HepG2 (cell line): ENCODE results near the gene PHRF1. TPM values are rescaled to one million over a fixed set of nuclear protein-coding genes. Genes with fewer than 3 reads are reported as not detected.

Source experiments
- ARHGAP35 ChIP-seq: sonication (generic); formaldehyde crosslinking; IDR thresholded peaks from 2 replicates; pipeline ENCODE4 v1.9.0; 2022; ENCODE audit warnings: mild to moderate bottlenecking, inconsistent platforms, moderate library complexity, missing genetic modification reagents, borderline replicate concordance
- ARID2 ChIP-seq: sonication (generic); formaldehyde crosslinking; IDR thresholded peaks from 2 replicates; pipeline ENCODE4 v1.8.1; 2022; ENCODE audit warnings: mild to moderate bottlenecking, missing genetic modification reagents, borderline replicate concordance
- ARID4A ChIP-seq: sonication (generic); formaldehyde crosslinking; IDR thresholded peaks from 2 replicates; pipeline ENCODE4 v1.5.0; 2020; ENCODE audit warnings: mild to moderate bottlenecking, missing genetic modification reagents, borderline replicate concordance
- BHLHE40 ChIP-seq: IDR thresholded peaks from 2 replicates; pipeline ENCODE4 v1.6.1; 2011; ENCODE audit warnings: low read length, improper control_type of control experiment
- CENPX ChIP-seq: sonication (generic); formaldehyde crosslinking; IDR thresholded peaks from 2 replicates; pipeline ENCODE4 v1.9.0; 2021; ENCODE audit warnings: mild to moderate bottlenecking, missing genetic modification reagents, moderate library complexity
- CHD2 ChIP-seq: IDR thresholded peaks from 2 replicates; pipeline ENCODE4 v1.6.1; 2011; ENCODE audit warnings: low read depth, low read length, improper control_type of control experiment
- DR1 ChIP-seq: sonication (generic); formaldehyde crosslinking; IDR thresholded peaks from 2 replicates; pipeline ENCODE4 v1.8.0; 2021; ENCODE audit warnings: mild to moderate bottlenecking, missing genetic modification reagents, inconsistent platforms
- EP300 ChIP-seq, 3 experiments: sonication (generic) in 1 of 3; formaldehyde crosslinking in 1 of 3; IDR thresholded peaks; 2 replicates each; pipeline versions ENCODE4 v1.5.1 to v1.6.1; 2011 to 2020; ENCODE audit warnings: low read depth in 2 of 3, low read length in 2 of 3, borderline replicate concordance in 1 of 3, improper control_type of control experiment in 1 of 3, mild to moderate bottlenecking in 1 of 3, missing genetic modification reagents in 1 of 3, moderate library complexity in 1 of 3
- KDM4B ChIP-seq: sonication (generic); formaldehyde crosslinking; IDR thresholded peaks from 2 replicates; pipeline ENCODE4 v1.4.0; 2020; ENCODE audit warnings: missing genetic modification reagents
- MAFK ChIP-seq, 2 experiments: IDR thresholded peaks in 1 of 2; conservative IDR thresholded peaks in 1 of 2; 2 replicates each; pipeline ENCODE4 v1.6.1; 2011; ENCODE audit warnings: improper control_type of control experiment in 2 of 2, low read length in 2 of 2
- NCOA2 ChIP-seq: sonication (generic); formaldehyde crosslinking; IDR thresholded peaks from 2 replicates; pipeline ENCODE4 v1.8.0; 2022; ENCODE audit warnings: inconsistent platforms
- PCBP1 ChIP-seq: fragments of 200-400 bp; formaldehyde crosslinking; IDR thresholded peaks from 2 replicates; pipeline ENCODE4 v1.6.1; 2017; ENCODE audit warnings: mild to moderate bottlenecking, low read depth, low read length, borderline replicate concordance
- PHF5A ChIP-seq: IDR thresholded peaks from one replicate; pipeline ENCODE4 v1.6.1; 2018; ENCODE audit warnings: low read depth, missing genetic modification reagents; ENCODE audit not compliant: unreplicated experiment
- SP5 ChIP-seq: IDR thresholded peaks from 2 replicates; pipeline ENCODE4 v1.6.1; 2016; ENCODE audit warnings: low read depth, borderline replicate concordance
- STAT5B ChIP-seq: sonication (generic); formaldehyde crosslinking; IDR thresholded peaks from 2 replicates; pipeline ENCODE4 v1.4.0; 2020; ENCODE audit warnings: missing genetic modification reagents
- TCF7L2 ChIP-seq: IDR thresholded peaks from 2 replicates; pipeline ENCODE4 v1.6.1; 2011; ENCODE audit warnings: mild to moderate bottlenecking, low read depth, low read length, moderate library complexity
- ZBTB37 ChIP-seq: sonication (generic); formaldehyde crosslinking; IDR thresholded peaks from 2 replicates; pipeline ENCODE4 v1.4.0; 2020; ENCODE audit warnings: mild to moderate bottlenecking, missing genetic modification reagents
- ZNF792 ChIP-seq: IDR thresholded peaks from 2 replicates; pipeline ENCODE4 v1.6.1; 2016
- polyA plus RNA-seq, 8 experiments: library from polyadenylated mRNA; depleted of rRNA in 3 of 8; stranded (reverse) in 7 of 8; unstranded in 1 of 8; fragments of >200 nt; fragmentation: Illumina TruSeq in 4 of 8; extraction: Trizol in 4 of 8; gene quantifications; 2 replicates each; pipeline versions ENCODE4 v1.2.1 to v1.2.3, GENCODE V29; 2011 to 2016; ENCODE audit warnings: low read depth in 4 of 8, missing spikeins in 1 of 8, mixed read lengths in 1 of 8; ENCODE audit not compliant: insufficient read depth in 1 of 8
- total RNA-seq, 5 experiments: library from RNA; depleted of rRNA; stranded (reverse); fragments of >200 nt; fragmentation: Illumina TruSeq; extraction: Trizol; gene quantifications; 2 replicates each; pipeline ENCODE4 v1.2.3, GENCODE V29; 2016; ENCODE audit warnings: low read depth in 1 of 5
- TF ChIP-seq, protein P1 (sequence below): sonication (generic); formaldehyde crosslinking; IDR thresholded peaks from 2 replicates; pipeline ENCODE4 v1.5.1; 2020; ENCODE audit warnings: missing genetic modification reagents, mild to moderate bottlenecking, borderline replicate concordance
- TF ChIP-seq, protein P2 (sequence below): sonication (generic); formaldehyde crosslinking; IDR thresholded peaks from 2 replicates; pipeline ENCODE4 v1.5.0; 2020; ENCODE audit warnings: missing genetic modification reagents, mild to moderate bottlenecking, borderline replicate concordance

PHRF1 gene
- total and polyA plus RNA-seq, 2 of the 13 experiments (the other 11 are each of a cell fraction or from before 2014, with no cell fraction given), result 8.2 to 16.7 TPM

DNA sequence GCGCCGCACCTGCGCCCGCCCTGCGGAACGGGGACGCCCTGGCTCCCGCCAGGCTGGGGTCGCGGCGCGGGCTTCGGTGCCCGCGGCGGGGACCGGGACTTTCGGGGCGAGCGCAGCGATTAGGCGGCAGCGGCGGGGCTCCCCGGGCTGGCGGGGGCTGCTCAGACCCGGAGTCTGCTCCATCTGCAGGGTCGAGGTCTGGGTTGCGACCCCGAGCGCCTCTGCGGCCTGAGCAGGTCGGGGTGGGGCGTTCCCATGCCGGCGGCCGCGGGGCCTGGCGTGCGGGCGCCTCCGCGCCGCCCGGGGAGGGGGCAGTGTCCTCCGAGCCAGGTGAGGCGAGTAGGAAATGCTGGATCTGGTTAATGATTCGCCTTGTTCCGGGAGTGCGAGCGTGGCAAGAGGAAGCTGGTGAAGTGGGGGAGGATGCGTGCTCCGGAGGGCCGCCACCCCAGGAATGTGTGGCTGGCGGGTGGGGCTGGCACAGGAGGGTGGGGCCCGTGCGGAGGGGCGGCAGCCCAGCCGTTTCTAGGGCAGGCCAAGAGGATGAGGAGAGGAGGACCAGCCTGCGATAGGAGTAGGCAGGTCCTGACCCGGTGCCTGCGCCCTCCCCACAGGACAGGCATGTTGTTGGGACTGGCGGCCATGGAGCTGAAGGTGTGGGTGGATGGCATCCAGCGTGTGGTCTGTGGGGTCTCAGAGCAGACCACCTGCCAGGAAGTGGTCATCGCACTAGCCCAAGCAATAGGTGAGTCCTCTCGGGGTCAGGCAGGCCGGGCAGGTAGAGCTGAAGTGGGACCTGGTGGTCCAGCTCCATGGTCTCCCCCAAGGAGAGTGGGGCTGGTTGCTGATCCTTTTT is 14.9 kb upstream of the PHRF1 start (continued):
- no peak for TF ChIP-seq STAT5B
- TF ChIP-seq ZBTB37, result no peak
- TF ChIP-seq, protein P1, sequence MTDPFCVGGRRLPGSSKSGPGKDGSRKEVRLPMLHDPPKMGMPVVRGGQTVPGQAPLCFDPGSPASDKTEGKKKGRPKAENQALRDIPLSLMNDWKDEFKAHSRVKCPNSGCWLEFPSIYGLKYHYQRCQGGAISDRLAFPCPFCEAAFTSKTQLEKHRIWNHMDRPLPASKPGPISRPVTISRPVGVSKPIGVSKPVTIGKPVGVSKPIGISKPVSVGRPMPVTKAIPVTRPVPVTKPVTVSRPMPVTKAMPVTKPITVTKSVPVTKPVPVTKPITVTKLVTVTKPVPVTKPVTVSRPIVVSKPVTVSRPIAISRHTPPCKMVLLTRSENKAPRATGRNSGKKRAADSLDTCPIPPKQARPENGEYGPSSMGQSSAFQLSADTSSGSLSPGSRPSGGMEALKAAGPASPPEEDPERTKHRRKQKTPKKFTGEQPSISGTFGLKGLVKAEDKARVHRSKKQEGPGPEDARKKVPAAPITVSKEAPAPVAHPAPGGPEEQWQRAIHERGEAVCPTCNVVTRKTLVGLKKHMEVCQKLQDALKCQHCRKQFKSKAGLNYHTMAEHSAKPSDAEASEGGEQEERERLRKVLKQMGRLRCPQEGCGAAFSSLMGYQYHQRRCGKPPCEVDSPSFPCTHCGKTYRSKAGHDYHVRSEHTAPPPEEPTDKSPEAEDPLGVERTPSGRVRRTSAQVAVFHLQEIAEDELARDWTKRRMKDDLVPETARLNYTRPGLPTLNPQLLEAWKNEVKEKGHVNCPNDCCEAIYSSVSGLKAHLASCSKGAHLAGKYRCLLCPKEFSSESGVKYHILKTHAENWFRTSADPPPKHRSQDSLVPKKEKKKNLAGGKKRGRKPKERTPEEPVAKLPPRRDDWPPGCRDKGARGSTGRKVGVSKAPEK (CRISPR knock-in tag), result no peak
- no peak for TF ChIP-seq ARHGAP35
- TF ChIP-seq PCBP1, result no peak
- TF ChIP-seq BHLHE40, result no peak
- 0 out of 2 replicates have a peak, but pooled peaks have one; percentile 22 for TF ChIP-seq ZNF792 (CRISPR knock-in tag)
- TF ChIP-seq MAFK (conservative IDR thresholded peaks at IDR 0.05 in 1 of 2, IDR thresholded peaks at IDR 0.05 in 1 of 2; ENCODE audit: low read length in 2 of 2), result no peak
- TF ChIP-seq CENPX (CRISPR knock-in tag), result no peak
- TF ChIP-seq ARID4A (CRISPR knock-in tag), result peak; percentile 77
- TF ChIP-seq, protein P2, sequence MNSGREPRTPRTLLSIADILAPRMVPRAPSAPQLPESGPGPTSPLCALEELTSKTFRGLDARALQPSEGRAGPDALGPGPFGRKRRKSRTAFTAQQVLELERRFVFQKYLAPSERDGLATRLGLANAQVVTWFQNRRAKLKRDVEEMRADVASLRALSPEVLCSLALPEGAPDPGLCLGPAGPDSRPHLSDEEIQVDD, result no peak
- TF ChIP-seq SP5, result peak; percentile 61; the same call in 1 of the 2 replicates
- TF ChIP-seq EP300 (IDR thresholded peaks at IDR 0.05; ENCODE audit: low read depth in 2 of 2, low read length in 2 of 2), result no peak; a peak in 1 of 4 replicates
- TF ChIP-seq EP300 (CRISPR knock-in tag; IDR thresholded peaks at IDR 0.05; ENCODE audit: borderline replicate concordance), result peak; percentile 55
- TF ChIP-seq NCOA2 (CRISPR knock-in tag), result 0 out of 2 replicates have a peak, but pooled peaks have one; percentile 21
- TF ChIP-seq ARID2, result no peak
- TF ChIP-seq KDM4B (CRISPR knock-in tag), result no peak
- TF ChIP-seq PHF5A (CRISPR knock-in tag), result no peak
- no peak for TF ChIP-seq TCF7L2
- TF ChIP-seq DR1 (CRISPR knock-in tag), result no peak
- TF ChIP-seq CHD2, result no peak
